Neutrophil (primary cell): ENCODE measurements around the gene RCVRN.

Experiments
- H3K27ac ChIP-seq: fragments of 200-600 bp; sonication (generic); 2 replicates; pipeline ENCODE4 v1.5.1; 2016; ENCODE audit warnings: mild to moderate bottlenecking, moderate library complexity
- H3K27me3 ChIP-seq: fragments of 200-600 bp; sonication (generic); 2 replicates; pipeline ENCODE4 v1.6.0; 2016; ENCODE audit warnings: mild to moderate bottlenecking
- H3K36me3 ChIP-seq: fragments of 200-600 bp; sonication (generic); 2 replicates; pipeline ENCODE4 v1.5.1; 2017
- H3K4me1 ChIP-seq, 2 experiments: fragments of 200-600 bp in 1 of 2; sonication (generic) in 1 of 2; 1 replicate in 1 of 2; 2 replicates in 1 of 2; pipeline versions ENCODE4 v1.5.1 to v1.6.1; 2013 to 2016; ENCODE audit warnings: low read depth in 1 of 2, low read length in 1 of 2, mild to moderate bottlenecking in 1 of 2, moderate library complexity in 1 of 2; ENCODE audit not compliant: control insufficient read depth in 1 of 2, insufficient read depth in 1 of 2
- H3K4me3 ChIP-seq, 2 experiments: fragments of 200-600 bp in 1 of 2; sonication (generic) in 1 of 2; 1 replicate in 1 of 2; 2 replicates in 1 of 2; pipeline ENCODE4 v1.5.1; 2013 to 2016; ENCODE audit warnings: low read depth in 1 of 2, low read length in 1 of 2, mild to moderate bottlenecking in 1 of 2, moderate library complexity in 1 of 2
- H3K9me3 ChIP-seq: fragments of 200-600 bp; sonication (generic); 2 replicates; pipeline ENCODE4 v1.5.1; 2016
- CTCF ChIP-seq: fragments of 200-600 bp; sonication (generic); IDR thresholded peaks from 2 replicates; pipeline ENCODE4 v1.5.1; 2016; ENCODE audit warnings: antibody characterized with exemption

The RCVRN gene

GRCh38 chr17:9916108-9916507 lies 11.0 kb upstream of the RCVRN start:
- TF ChIP-seq CTCF: no peak
- Histone ChIP-seq H3K4me3 (no peak overlapping the region), H3K27ac (no peak overlapping the region), H3K36me3 (peaks cover 98% of the 10 kb centered on the region), H3K4me1 (no peaks in the 10 kb centered on the region), H3K27me3 (no peaks in the 10 kb centered on the region), H3K9me3 (no peaks in the 10 kb centered on the region)

GRCh38 chr17:9913476-9913875 lies 8.4 kb upstream of the RCVRN start:
- no peaks in the 10 kb centered on the region for H3K9me3 ChIP-seq
- no peak for TF ChIP-seq CTCF
- no peaks in the 10 kb centered on the region for H3K4me1 ChIP-seq
- H3K36me3 ChIP-seq: peaks cover 78% of the 10 kb centered on the region
- no peak overlapping the region for H3K4me3 ChIP-seq
- H3K27me3 ChIP-seq: no peaks in the 10 kb centered on the region
- no peak overlapping the region for H3K27ac ChIP-seq

GRCh38 chr17:9912121-9913099 lies 7.3 kb upstream of the RCVRN start:
- no peaks in the 10 kb centered on the region for H3K4me1 ChIP-seq
- H3K9me3 ChIP-seq: no peaks in the 10 kb centered on the region
- peaks cover 68% of the 10 kb centered on the region for H3K36me3 ChIP-seq
- no peak overlapping the region for H3K27ac ChIP-seq
- no peak for TF ChIP-seq CTCF
- no peak overlapping the region for H3K4me3 ChIP-seq
- no peaks in the 10 kb centered on the region for H3K27me3 ChIP-seq

- no peak for TF ChIP-seq CTCF
- Histone ChIP-seq H3K9me3 (no peaks in the 10 kb centered on the region), H3K27ac (no peak overlapping the region), H3K36me3 (peaks cover 55% of the 10 kb centered on the region), H3K4me1 (no peaks in the 10 kb centered on the region), H3K4me3 (no peak overlapping the region), H3K27me3 (no peaks in the 10 kb centered on the region)
Observed at GRCh38 chr17:9911089-9911488, 6.0 kb upstream of the RCVRN start.

- H3K9me3 ChIP-seq: no peaks in the 10 kb centered on the region
- TF ChIP-seq CTCF: no peak
Observed at GRCh38 chr17:9908649-9909042, 3.6 kb upstream of the RCVRN start.

More at GRCh38 chr17:9908649-9909042, 3.6 kb upstream of the RCVRN start:
- no peak overlapping the region for H3K4me3 ChIP-seq
- peaks cover 30% of the 10 kb centered on the region for H3K36me3 ChIP-seq
- H3K27ac ChIP-seq: no peak overlapping the region
- H3K4me1 ChIP-seq: no peaks in the 10 kb centered on the region
- H3K27me3 ChIP-seq: no peaks in the 10 kb centered on the region
